SK-N-SH (cell line): ENCODE results near the gene KRTCAP3. TPM values are rescaled to one million over a fixed set of nuclear protein-coding genes. Genes with fewer than 3 reads are reported as not detected.

Source experiments
- CTCF ChIA-PET: fragments of 300-600, 350-600 bp; formaldehyde crosslinking; extraction: SDS; loops from one replicate; lab custom pipeline; 2021; lab: Yijun Ruan, JAX
- POLR2A ChIA-PET: fragments of 350-600 bp; sonication (Branson Sonifier 250); formaldehyde crosslinking; extraction: SDS; loops from one replicate; lab custom pipeline; 2020; ENCODE audit warnings: antibody characterized with exemption, inconsistent platforms; lab: Yijun Ruan, JAX
- DNase-seq: peaks from one replicate; pipeline ENCODE4 v3.0.0; 2012
- H2AFZ ChIP-seq: fragments of 200-600 bp; sonication (generic); 2 replicates; pipeline ENCODE4 v1.8.1; 2016; ENCODE audit warnings: antibody characterized with exemption, mild to moderate bottlenecking, low read depth
- H3F3A ChIP-seq: fragments of 200-600 bp; sonication (generic); replicated peaks from 2 replicates; pipeline ENCODE3; 2016; ENCODE audit warnings: antibody characterized with exemption, mild to moderate bottlenecking; ENCODE audit not compliant: insufficient read depth
- H3K27ac ChIP-seq, 2 experiments: fragments of 200-500 bp in 1 of 2; fragments of 200-600 bp in 1 of 2; sonication (Bioruptor generic) in 1 of 2; sonication (generic), shearing (Covaris generic) in 1 of 2; 2 replicates each; pipeline versions ENCODE4 v1.5.1 to v1.6.1; 2014 to 2016; ENCODE audit warnings: low read depth in 2 of 2, inconsistent platforms in 1 of 2, low read length in 1 of 2, mild to moderate bottlenecking in 1 of 2, mixed read lengths in 1 of 2
- H3K27me3 ChIP-seq: fragments of 200-600 bp; sonication (generic), shearing (Covaris generic); 2 replicates; pipeline ENCODE4 v1.6.1; 2016; ENCODE audit warnings: mixed run types; ENCODE audit not compliant: insufficient read depth
- H3K36me3 ChIP-seq, 2 experiments: fragments of 200-500 bp in 1 of 2; fragments of 200-600 bp in 1 of 2; sonication (Bioruptor generic) in 1 of 2; sonication (generic) in 1 of 2; replicated peaks in 1 of 2; 2 replicates each; pipeline versions ENCODE3 to v1.5.1; 2014 to 2016; ENCODE audit warnings: low read length in 1 of 2, mild to moderate bottlenecking in 1 of 2; ENCODE audit not compliant: insufficient read depth in 2 of 2, control insufficient read depth in 1 of 2
- H3K4me1 ChIP-seq, 2 experiments: fragments of 200-500 bp in 1 of 2; fragments of 200-600 bp in 1 of 2; sonication (Bioruptor generic) in 1 of 2; sonication (generic), shearing (Covaris generic) in 1 of 2; 2 replicates each; pipeline versions ENCODE4 v1.5.1 to v1.6.1; 2014 to 2016; ENCODE audit warnings: low read depth in 1 of 2, low read length in 1 of 2, mixed run types in 1 of 2; ENCODE audit not compliant: insufficient read depth in 2 of 2, control insufficient read depth in 1 of 2
- H3K4me2 ChIP-seq: fragments of 200-600 bp; sonication (generic), shearing (Covaris generic); 2 replicates; pipeline ENCODE4 v1.6.1; 2017; ENCODE audit warnings: mixed run types
- H3K4me3 ChIP-seq, 2 experiments: fragments of 200-500 bp in 1 of 2; fragments of 200-600 bp in 1 of 2; sonication (Bioruptor generic) in 1 of 2; sonication (generic), shearing (Covaris generic) in 1 of 2; 2 replicates each; pipeline versions ENCODE4 v1.5.1 to v1.8.1; 2014 to 2016; ENCODE audit warnings: low read depth in 2 of 2, inconsistent platforms in 1 of 2, low read length in 1 of 2, mild to moderate bottlenecking in 1 of 2, mixed read lengths in 1 of 2, moderate library complexity in 1 of 2
- H3K79me2 ChIP-seq: fragments of 200-600 bp; sonication (generic); 2 replicates; pipeline ENCODE4 v1.8.1; 2017; ENCODE audit warnings: mild to moderate bottlenecking; ENCODE audit not compliant: insufficient read depth
- H3K9ac ChIP-seq: fragments of 200-600 bp; sonication (generic); 2 replicates; pipeline ENCODE4 v1.6.1; 2017; ENCODE audit warnings: mixed run types
- H3K9me2 ChIP-seq: fragments of 200-600 bp; sonication (generic); 2 replicates; pipeline ENCODE4 v1.6.1; 2017; ENCODE audit warnings: mixed run types
- H3K9me3 ChIP-seq: fragments of 200-600 bp; sonication (generic); 2 replicates; pipeline ENCODE4 v1.6.1; 2017; ENCODE audit warnings: mixed run types, mild to moderate bottlenecking, moderate library complexity
- H4K20me1 ChIP-seq: fragments of 200-600 bp; sonication (generic); 2 replicates; pipeline ENCODE4 v1.6.1; 2017; ENCODE audit warnings: mild to moderate bottlenecking, mixed run types; ENCODE audit not compliant: insufficient read depth
- CHD2 ChIP-seq: fragments of 150-350 bp; IDR thresholded peaks from 2 replicates; pipeline ENCODE4 v1.6.1; 2018; ENCODE audit warnings: low read length; ENCODE audit not compliant: partially characterized antibody
- ELF1 ChIP-seq: IDR thresholded peaks from 2 replicates; pipeline ENCODE4 v1.4.0; 2012
- EZH2phosphoT487 ChIP-seq: fragments of 200-600 bp; sonication (generic); IDR thresholded peaks from 2 replicates; pipeline ENCODE4 v1.6.1; 2017; ENCODE audit warnings: low read depth, mixed run types, mild to moderate bottlenecking, antibody characterized with exemption, moderate library complexity, borderline replicate concordance
- FOSL2 ChIP-seq: IDR thresholded peaks from 2 replicates; pipeline ENCODE4 v1.4.0; 2012; ENCODE audit warnings: low read depth, mild to moderate bottlenecking, moderate library complexity, borderline replicate concordance
- FOXJ3 ChIP-seq: sonication (generic); formaldehyde crosslinking; IDR thresholded peaks from 2 replicates; pipeline ENCODE4 v1.5.1; 2020; ENCODE audit warnings: mild to moderate bottlenecking, missing genetic modification reagents
- GABPA ChIP-seq: IDR thresholded peaks from 2 replicates; pipeline ENCODE4 v1.4.0; 2012; ENCODE audit warnings: low read depth, mild to moderate bottlenecking
- MEF2A ChIP-seq: IDR thresholded peaks from 2 replicates; pipeline ENCODE4 v1.4.0; 2012; ENCODE audit warnings: low read depth, borderline replicate concordance
- PBX3 ChIP-seq: IDR thresholded peaks from 2 replicates; pipeline ENCODE4; 2012
- POLR2AphosphoS5 ChIP-seq: IDR thresholded peaks from 2 replicates; pipeline ENCODE4 v1.6.1; 2012; ENCODE audit warnings: low read depth, low read length
- RAD21 ChIP-seq: IDR thresholded peaks from 2 replicates; pipeline ENCODE4 v1.6.1; 2012; ENCODE audit warnings: mild to moderate bottlenecking, low read length
- RXRA ChIP-seq: IDR thresholded peaks from 2 replicates; pipeline ENCODE4 v1.4.0; 2012; ENCODE audit warnings: low read depth, mild to moderate bottlenecking, borderline replicate concordance
- SIN3A ChIP-seq: IDR thresholded peaks from 2 replicates; pipeline ENCODE4 v1.6.1; 2012; ENCODE audit warnings: low read depth, mild to moderate bottlenecking, low read length, moderate library complexity, borderline replicate concordance
- TAF1 ChIP-seq: IDR thresholded peaks from 2 replicates; pipeline ENCODE4 v1.6.1; 2012; ENCODE audit warnings: low read depth, mild to moderate bottlenecking, low read length, moderate library complexity, borderline replicate concordance
- TCF12 ChIP-seq: IDR thresholded peaks from 2 replicates; pipeline ENCODE4 v1.4.0; 2012
- TEAD4 ChIP-seq: IDR thresholded peaks from 2 replicates; pipeline ENCODE4 v1.4.0; 2012; ENCODE audit warnings: mild to moderate bottlenecking, borderline replicate concordance; ENCODE audit not compliant: insufficient read depth
- WGBS: methylation state at CpG from one replicate; pipeline ENCODE4 v1.1.6; 2017; ENCODE audit warnings: low lambda C conversion rate; 5-methylcytosine and 5-hydroxymethylcytosine counted together
- polyA plus RNA-seq, 3 experiments: library from polyadenylated mRNA; depleted of rRNA; stranded (reverse); fragments of >200 nt; gene quantifications; 2 replicates each; pipeline ENCODE4 v1.2.3, GENCODE V29; 2012
- TF ChIP-seq, protein P1 (sequence below): IDR thresholded peaks from 2 replicates; pipeline ENCODE4 v1.4.0; 2012; ENCODE audit warnings: low read depth, borderline replicate concordance
- TF ChIP-seq, protein P2 (sequence below): fragments of 200-600 bp; sonication (generic); IDR thresholded peaks from 2 replicates; pipeline ENCODE4 v1.6.1; 2017; ENCODE audit warnings: antibody characterized with exemption, mild to moderate bottlenecking, moderate library complexity

Gene KRTCAP3
- polyA plus RNA-seq, 1 of the 3 experiments (the other 2 are of a cell fraction), result 4.1 TPM

GRCh38 chr2:27416151-27416550, 26.0 kb upstream of the KRTCAP3 start:
- H3K79me2 ChIP-seq, result no peaks in the 10 kb centered on the region
- no peak for TF ChIP-seq TCF12
- TF ChIP-seq, all 33 proteins: peak for 0
- peaks cover 3% of the 10 kb centered on the region for H3F3A ChIP-seq
- no peaks in the 10 kb centered on the region for H3K9me3 ChIP-seq
- H3K4me3 ChIP-seq, result no peak overlapping the region
- WGBS, result 94% methylated on average over 6 of the region's 6 CpGs
- no peaks in the 10 kb centered on the region for H3K36me3 ChIP-seq
- H3K9ac ChIP-seq, result no peak overlapping the region
- no peaks in the 10 kb centered on the region for H3K4me1 ChIP-seq
- H3K4me2 ChIP-seq, result no peak overlapping the region
- H3K27me3 ChIP-seq, result no peaks in the 10 kb centered on the region
- ChIA-PET POLR2A (no interaction called here), CTCF (no interaction called here)
- H3K9me2 ChIP-seq, result no peaks in the 10 kb centered on the region
- DNase-seq, result no peak
- no peak overlapping the region for H2AFZ ChIP-seq
- no peaks in the 10 kb centered on the region for H4K20me1 ChIP-seq
- no peak overlapping the region for H3K27ac ChIP-seq

GRCh38 chr2:27420996-27421395, 21.2 kb upstream of the KRTCAP3 start:
- no peak overlapping the region for H2AFZ ChIP-seq
- no peak for TF ChIP-seq PBX3
- TF ChIP-seq RXRA, result no peak
- TF ChIP-seq, protein P1, sequence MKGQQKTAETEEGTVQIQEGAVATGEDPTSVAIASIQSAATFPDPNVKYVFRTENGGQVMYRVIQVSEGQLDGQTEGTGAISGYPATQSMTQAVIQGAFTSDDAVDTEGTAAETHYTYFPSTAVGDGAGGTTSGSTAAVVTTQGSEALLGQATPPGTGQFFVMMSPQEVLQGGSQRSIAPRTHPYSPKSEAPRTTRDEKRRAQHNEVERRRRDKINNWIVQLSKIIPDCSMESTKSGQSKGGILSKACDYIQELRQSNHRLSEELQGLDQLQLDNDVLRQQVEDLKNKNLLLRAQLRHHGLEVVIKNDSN, result no peak
- TF ChIP-seq FOSL2, result no peak
- TF ChIP-seq TAF1, result no peak
- no peak for TF ChIP-seq CHD2
- TF ChIP-seq GABPA, result no peak
- no peak for TF ChIP-seq TEAD4
- TF ChIP-seq MEF2A, result no peak
- no peak for TF ChIP-seq FOXJ3 (CRISPR knock-in tag)
- no peak for TF ChIP-seq TCF12
- TF ChIP-seq, protein P2, sequence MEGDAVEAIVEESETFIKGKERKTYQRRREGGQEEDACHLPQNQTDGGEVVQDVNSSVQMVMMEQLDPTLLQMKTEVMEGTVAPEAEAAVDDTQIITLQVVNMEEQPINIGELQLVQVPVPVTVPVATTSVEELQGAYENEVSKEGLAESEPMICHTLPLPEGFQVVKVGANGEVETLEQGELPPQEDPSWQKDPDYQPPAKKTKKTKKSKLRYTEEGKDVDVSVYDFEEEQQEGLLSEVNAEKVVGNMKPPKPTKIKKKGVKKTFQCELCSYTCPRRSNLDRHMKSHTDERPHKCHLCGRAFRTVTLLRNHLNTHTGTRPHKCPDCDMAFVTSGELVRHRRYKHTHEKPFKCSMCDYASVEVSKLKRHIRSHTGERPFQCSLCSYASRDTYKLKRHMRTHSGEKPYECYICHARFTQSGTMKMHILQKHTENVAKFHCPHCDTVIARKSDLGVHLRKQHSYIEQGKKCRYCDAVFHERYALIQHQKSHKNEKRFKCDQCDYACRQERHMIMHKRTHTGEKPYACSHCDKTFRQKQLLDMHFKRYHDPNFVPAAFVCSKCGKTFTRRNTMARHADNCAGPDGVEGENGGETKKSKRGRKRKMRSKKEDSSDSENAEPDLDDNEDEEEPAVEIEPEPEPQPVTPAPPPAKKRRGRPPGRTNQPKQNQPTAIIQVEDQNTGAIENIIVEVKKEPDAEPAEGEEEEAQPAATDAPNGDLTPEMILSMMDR, result no peak
- no peak for TF ChIP-seq RAD21
- no peak for TF ChIP-seq SIN3A
- no peak for TF ChIP-seq ELF1
- no peak for TF ChIP-seq EZH2phosphoT487
- no peak for TF ChIP-seq POLR2AphosphoS5
- H3K4me3 ChIP-seq, result no peak overlapping the region
- no peak for DNase-seq
- no peak overlapping the region for H3K9ac ChIP-seq
- no peaks in the 10 kb centered on the region for H3K9me3 ChIP-seq
- H3K4me1 ChIP-seq, result no peaks in the 10 kb centered on the region
- H3K27me3 ChIP-seq, result no peaks in the 10 kb centered on the region
- CTCF ChIA-PET, result interaction anchor here (0.7 to 2.6 kb wide), 4 partner anchors 9 to 263 kb away, joined by 3 to 8 read pairs (median 4); partner anchors contain the start of gene PPM1G
- POLR2A ChIA-PET, result interaction anchor here (1.5 kb wide), 1 partner anchor 12 kb away, joined by 5 read pairs; the partner anchor contains the start of gene PPM1G
- no peaks in the 10 kb centered on the region for H3F3A ChIP-seq
- no peaks in the 10 kb centered on the region for H3K36me3 ChIP-seq
- no peaks in the 10 kb centered on the region for H4K20me1 ChIP-seq
- no peaks in the 10 kb centered on the region for H3K9me2 ChIP-seq
- no peak overlapping the region for H3K27ac ChIP-seq
- H3K4me2 ChIP-seq, result no peak overlapping the region
- no peaks in the 10 kb centered on the region for H3K79me2 ChIP-seq
